ENCODE data around the gene VPS9D1. TPM values are rescaled to one million over a fixed set of nuclear protein-coding genes. Genes with fewer than 3 reads are reported as not detected.
"Not testable (repeated sequence)": the region's sequence is repeated elsewhere in the genome, so short reads cannot be mapped to it uniquely, and the experiment has no call there.

Gene VPS9D1
- total and polyA plus RNA-seq, 10 of the 15 experiments (the other 5 are each of a cell fraction or from before 2014, with no cell fraction given), result 0.65 to 4.2 (median 1.1) TPM

- TF ChIP-seq IKZF1 (conservative IDR thresholded peaks at IDR 0.05), result peak; percentile 89
These were observed 20.5 kb downstream of the VPS9D1 start (continued) for GRCh38 chr16:89700100-89700648.

DNA sequence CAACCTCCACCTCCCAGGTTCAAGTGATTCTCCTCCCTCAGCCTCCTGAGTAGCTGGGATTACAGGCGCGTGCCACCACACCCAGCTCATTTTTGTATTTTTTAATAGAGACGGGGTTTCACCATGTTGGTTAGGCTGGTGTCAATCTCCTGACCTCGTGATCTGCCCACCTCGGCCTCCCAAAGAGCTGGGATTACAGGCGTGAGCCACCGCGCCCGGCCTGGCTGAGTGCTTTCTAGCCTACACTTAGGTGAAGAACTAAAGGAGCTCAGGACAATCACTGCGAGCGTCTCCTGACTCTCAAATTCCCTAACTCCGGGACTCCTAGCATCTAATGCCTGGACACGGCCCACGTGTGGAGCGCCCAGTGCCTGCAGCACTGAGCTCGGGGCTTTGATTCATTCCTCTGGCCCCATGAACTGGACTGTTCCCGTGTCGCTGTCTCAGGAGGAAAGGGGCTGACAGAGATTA is 21.0 kb downstream of the VPS9D1 start:
- not testable (repeated sequence) for BruUV-seq (replicated peaks); ATAC-seq; DNase-seq (ENCODE audit: low read depth, low spot score); H3K27me3 ChIP-seq (replicated peaks in 1 of 2; ENCODE audit: control insufficient read depth in 2 of 2, insufficient read depth in 2 of 2, low read length in 1 of 2); H3K9me3 ChIP-seq (replicated peaks; ENCODE audit: control insufficient read depth, insufficient read depth, low read length); H3K27ac ChIP-seq (ENCODE audit: control insufficient read depth, insufficient read depth); FAIRE-seq; H4K20me1 ChIP-seq (ENCODE audit: control insufficient read depth, insufficient read depth); H3K36me3 ChIP-seq (ENCODE audit: control insufficient read depth in 2 of 2, insufficient read depth in 2 of 2, low read length in 1 of 2); H3K9ac ChIP-seq (ENCODE audit: control insufficient read depth, insufficient read depth, low read length); H2AFZ ChIP-seq (ENCODE audit: control insufficient read depth, low read depth, low read length); H3K79me2 ChIP-seq (ENCODE audit: control insufficient read depth, insufficient read depth, low read length)
- Histone ChIP-seq H3K4me1 (ENCODE audit: control insufficient read depth, insufficient read depth, low read length) (peaks cover 22% of the 10 kb centered on the region), H3K4me2 (ENCODE audit: control insufficient read depth, insufficient read depth) (peak overlapping the region; percentile 91), H3K4me3 (0 out of 2 replicates have a peak overlapping the region, but pooled peaks have one; percentile 26)
- ChIA-PET POLR2A (interaction anchor here (0.5 to 2.6 kb wide), 10 partner anchors 13 to 1131 kb away, joined by 3 to 19 read pairs (median 5); partner anchors contain the start of gene CDK10), SMC1A (ENCODE audit: uncharacterized antibody, unreplicated experiment) (interaction anchor here (0.8 to 1.6 kb wide), 11 partner anchors 11 to 216 kb away, joined by 3 to 12 read pairs (median 3); partner anchors contain the start of gene CDK10), RAD21 (ENCODE audit: unreplicated experiment) (interaction anchor here (0.7 to 3.5 kb wide), 17 partner anchors 13 to 887 kb away, joined by 3 to 26 read pairs (median 5); partner anchors contain the start of genes CDK10, CHMP1A, CPNE7 and SPATA33), CTCF (interaction anchor here (0.6 to 3.2 kb wide), 27 partner anchors 11 to 211 kb away, joined by 3 to 56 read pairs (median 4); partner anchors contain the start of genes CDK10, CHMP1A, CPNE7 and SPATA33)
- WGBS (ENCODE audit: insufficient coverage, insufficient replicate concordance, low lambda C conversion rate, missing lambda C conversion rate), result 54% methylated on average over 18 of the region's 18 CpGs
- in situ Hi-C loops (cut with MboI) (loop anchor here (5.0 to 10.0 kb wide), 2 partner anchors 95 to 163 kb away; no protein-coding TSS in a partner anchor), intact Hi-C loops (cut with micrococcal nuclease; ENCODE audit: unreplicated experiment) (loop anchor here (1.0 to 10.0 kb wide), 2 partner anchors 162 to 215 kb away; partner anchors contain the start of gene MC1R)

DNA sequence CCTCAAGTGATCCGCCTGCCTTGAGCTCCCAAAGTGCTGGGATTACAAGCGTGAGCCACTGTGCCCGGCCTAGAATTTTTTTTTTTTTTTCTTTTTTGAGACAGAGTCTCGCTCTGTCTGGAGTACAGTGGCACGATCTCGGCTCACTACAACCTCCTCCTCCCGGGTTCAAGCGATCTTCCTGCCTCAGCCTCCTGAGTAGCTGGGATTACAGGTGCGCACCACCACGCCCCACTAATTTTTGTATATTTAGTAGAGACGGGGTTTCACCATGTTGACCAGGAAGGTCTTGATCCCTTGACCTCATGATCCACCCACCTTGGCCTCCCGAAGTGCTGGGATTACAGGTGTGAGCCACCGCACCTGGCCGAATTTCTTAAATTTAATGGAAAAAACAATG is 22.0 kb downstream of the VPS9D1 start:
- intact Hi-C loops (cut with micrococcal nuclease; ENCODE audit: unreplicated experiment); H4K20me1 ChIP-seq (ENCODE audit: control insufficient read depth, insufficient read depth); H3K79me2 ChIP-seq (ENCODE audit: control insufficient read depth, insufficient read depth, low read length); H3K9ac ChIP-seq (ENCODE audit: control insufficient read depth, insufficient read depth, low read length); H3K4me3 ChIP-seq; FAIRE-seq; H3K36me3 ChIP-seq (ENCODE audit: control insufficient read depth in 2 of 2, insufficient read depth in 2 of 2, low read length in 1 of 2); H2AFZ ChIP-seq (ENCODE audit: control insufficient read depth, low read depth, low read length); ATAC-seq; BruUV-seq (replicated peaks); H3K9me3 ChIP-seq (replicated peaks; ENCODE audit: control insufficient read depth, insufficient read depth, low read length); H3K27me3 ChIP-seq (replicated peaks in 1 of 2; ENCODE audit: control insufficient read depth in 2 of 2, insufficient read depth in 2 of 2, low read length in 1 of 2); in situ Hi-C loops (cut with MboI); DNase-seq (ENCODE audit: low read depth, low spot score); H3K4me2 ChIP-seq (ENCODE audit: control insufficient read depth, insufficient read depth); H3K27ac ChIP-seq (ENCODE audit: control insufficient read depth, insufficient read depth): not testable (repeated sequence)
- 98% methylated on average over 13 of the region's 14 CpGs for WGBS (ENCODE audit: insufficient coverage, insufficient replicate concordance, low lambda C conversion rate, missing lambda C conversion rate)
- CTCF ChIA-PET, result interaction anchor here (0.9 to 3.2 kb wide), 4 partner anchors 40 to 163 kb away, joined by 4 to 56 read pairs (median 8); no protein-coding TSS in a partner anchor
- RAD21 ChIA-PET (ENCODE audit: unreplicated experiment), result interaction anchor here (3.5 kb wide), 1 partner anchor 12 kb away, joined by 19 read pairs; the partner anchor contains the start of gene CDK10
- POLR2A ChIA-PET, result interaction anchor here (0.7 to 2.6 kb wide), 3 partner anchors 12 to 67 kb away, joined by 3 to 19 read pairs (median 3); partner anchors contain the start of gene CDK10
- H3K4me1 ChIP-seq (ENCODE audit: control insufficient read depth, insufficient read depth, low read length), result peaks cover 22% of the 10 kb centered on the region
- SMC1A ChIA-PET (ENCODE audit: uncharacterized antibody, unreplicated experiment), result interaction anchor here (1.0 kb wide), 1 partner anchor 10 kb away, joined by 3 read pairs; no protein-coding TSS in a partner anchor

All from GM12878 (cell line).